ENCODE results near the gene ATP8A2. TPM values are rescaled to one million over a fixed set of nuclear protein-coding genes. Genes with fewer than 3 reads are reported as not detected.

The ATP8A2 gene
- total and polyA plus RNA-seq, 2 of the 4 experiments (the other 2 are of a cell fraction), result 0.02 to 0.18 TPM

GRCh38 chr13:25922376-25922775 lies 550.6 kb downstream of the ATP8A2 start:
- ChIA-PET CTCF (no interaction called here), POLR2A (ENCODE audit: unreplicated experiment) (no interaction called here)
- Histone ChIP-seq H2AK5ac (ENCODE audit: low read depth, low read length) (no peak overlapping the region), H4K91ac (ENCODE audit: insufficient read depth, low read depth, low read length) (no peak overlapping the region), H3K18ac (ENCODE audit: low read depth, low read length) (no peak overlapping the region), H3K79me1 (ENCODE audit: low read depth in 1 of 2, low read length in 2 of 2) (no peaks in the 10 kb centered on the region), H3K56ac (ENCODE audit: extremely low read depth, insufficient read depth, low read length) (no peak overlapping the region), H3K4me3 (ENCODE audit: insufficient read depth, low read depth, low read length) (no peak overlapping the region), H3K4me1 (ENCODE audit: control insufficient read depth, insufficient read depth, low read length) (no peaks in the 10 kb centered on the region), H3K9me3 (ENCODE audit: control insufficient read depth, insufficient read depth, low read length) (peaks cover 3% of the 10 kb centered on the region; the same call in 1 of the 2 replicates), H4K20me1 (ENCODE audit: insufficient read depth, low read length) (no peaks in the 10 kb centered on the region), H3K9me1 (ENCODE audit: insufficient read depth, low read length) (no peaks in the 10 kb centered on the region), H2BK120ac (ENCODE audit: low read depth, low read length) (no peak overlapping the region), H3K36me3 (ENCODE audit: control insufficient read depth, insufficient read depth, low read length) (no peaks in the 10 kb centered on the region), H3K27me3 (ENCODE audit: control insufficient read depth, insufficient read depth, low read length) (no peaks in the 10 kb centered on the region), H2BK20ac (ENCODE audit: low read depth, low read length) (no peak overlapping the region), H3K9ac (ENCODE audit: low read depth, low read length) (no peak overlapping the region), H2BK15ac (ENCODE audit: low read depth, low read length) (no peak overlapping the region), H4K8ac (ENCODE audit: low read depth in 2 of 2, low read length in 2 of 2) (no peak overlapping the region), H3K23ac (ENCODE audit: low read depth, low read length) (no peak overlapping the region), H2AFZ (replicated peaks; ENCODE audit: low read length, poor library complexity) (no peak overlapping the region), H3K27ac (ENCODE audit: insufficient read depth, low read length) (no peak overlapping the region), H4K5ac (ENCODE audit: low read depth, low read length) (no peak overlapping the region), H3K4ac (ENCODE audit: low read depth, low read length) (no peak overlapping the region), H3K14ac (replicated peaks; ENCODE audit: low read depth, low read length) (no peak overlapping the region), H2BK5ac (ENCODE audit: low read depth, low read length, poor library complexity, severe bottlenecking) (no peak overlapping the region), H3K4me2 (ENCODE audit: low read depth, low read length) (no peak overlapping the region), H2AK9ac (replicated peaks; ENCODE audit: low read depth, low read length, poor library complexity) (peak overlapping the region; percentile 37)
- BruUV-seq (replicated peaks), result no TSS peak
- WGBS, 2 experiments (ENCODE audit: extremely low coverage in 2 of 2, insufficient read length in 1 of 2), result no CpG with 5 or more reads among the region's 9 CpGs
- no peak for TF ChIP-seq RAD21 (IDR thresholded peaks at IDR 0.05; ENCODE audit: low read length)
- TF ChIP-seq SMC3 (IDR thresholded peaks at IDR 0.05; ENCODE audit: low read depth, low read length), result no peak
- no peak for TF ChIP-seq MXI1 (IDR thresholded peaks at IDR 0.05; ENCODE audit: borderline replicate concordance, low read depth, low read length)
- TF ChIP-seq FOS (IDR thresholded peaks at IDR 0.05; ENCODE audit: low read depth, low read length), result no peak
- TF ChIP-seq CHD1 (IDR thresholded peaks at IDR 0.05; ENCODE audit: low read depth, low read length), result no peak
- no peak for TF ChIP-seq POLR2A (IDR thresholded peaks at IDR 0.05; ENCODE audit: low read depth, low read length)
- dilution Hi-C loops (cut with HindIII; ENCODE audit: low sequenced_read_pairs, unreplicated experiment), result no loop called here
- intact Hi-C loops (cut with micrococcal nuclease), result no loop called here
- DNase-seq (no peak), ATAC-seq (ENCODE audit: low read depth) (no peak)
- in situ Hi-C loops (cut with MboI; ENCODE audit: low sequenced_read_pairs), result no loop called here
